ENCODE results near the gene TINCR.
"Not testable (repeated sequence)": the region's sequence is repeated elsewhere in the genome, so short reads cannot be mapped to it uniquely, and the experiment has no call there.

The TINCR gene

DNA sequence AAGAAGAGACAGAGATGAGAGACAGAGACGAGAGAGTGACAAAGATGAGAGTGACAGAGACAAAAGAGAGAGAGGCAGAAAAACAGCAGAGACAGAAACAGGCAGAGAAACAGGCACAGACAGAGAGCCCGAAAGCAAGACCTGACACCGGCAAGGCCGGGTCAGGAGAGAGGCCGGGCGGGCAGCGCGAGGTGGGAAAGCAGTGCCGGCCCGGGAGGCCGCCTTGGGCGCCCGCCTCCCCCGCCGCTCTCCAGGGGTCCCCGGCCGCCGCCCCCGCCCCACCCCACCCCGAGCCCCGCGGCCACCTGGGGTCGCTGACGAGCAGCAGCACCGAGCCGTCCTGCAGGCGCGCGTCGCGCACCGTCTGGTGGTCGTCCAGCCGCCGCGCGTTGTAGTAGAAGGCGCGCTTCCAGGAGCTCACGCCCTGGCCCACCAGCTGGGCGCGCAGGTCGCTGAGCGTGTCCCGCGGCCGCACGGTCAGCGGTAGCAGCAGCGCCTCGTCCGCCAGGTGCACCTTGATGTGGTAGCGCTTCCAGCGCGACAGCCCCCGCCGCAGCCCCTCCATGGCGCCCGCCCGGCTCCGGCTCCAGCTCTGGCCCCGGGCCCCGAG lies at the start of gene TINCR:
TINCR (minus strand) TSS at position 594 of the 610 bp plus-strand sequence.
- DNase-seq: no peak

GRCh38 chr19:5617080-5617479 lies 49.3 kb upstream of the TINCR start:
- DNase-seq: no peak

GRCh38 chr19:5615756-5616327 lies 48.1 kb upstream of the TINCR start:
- no peak for DNase-seq

DNA sequence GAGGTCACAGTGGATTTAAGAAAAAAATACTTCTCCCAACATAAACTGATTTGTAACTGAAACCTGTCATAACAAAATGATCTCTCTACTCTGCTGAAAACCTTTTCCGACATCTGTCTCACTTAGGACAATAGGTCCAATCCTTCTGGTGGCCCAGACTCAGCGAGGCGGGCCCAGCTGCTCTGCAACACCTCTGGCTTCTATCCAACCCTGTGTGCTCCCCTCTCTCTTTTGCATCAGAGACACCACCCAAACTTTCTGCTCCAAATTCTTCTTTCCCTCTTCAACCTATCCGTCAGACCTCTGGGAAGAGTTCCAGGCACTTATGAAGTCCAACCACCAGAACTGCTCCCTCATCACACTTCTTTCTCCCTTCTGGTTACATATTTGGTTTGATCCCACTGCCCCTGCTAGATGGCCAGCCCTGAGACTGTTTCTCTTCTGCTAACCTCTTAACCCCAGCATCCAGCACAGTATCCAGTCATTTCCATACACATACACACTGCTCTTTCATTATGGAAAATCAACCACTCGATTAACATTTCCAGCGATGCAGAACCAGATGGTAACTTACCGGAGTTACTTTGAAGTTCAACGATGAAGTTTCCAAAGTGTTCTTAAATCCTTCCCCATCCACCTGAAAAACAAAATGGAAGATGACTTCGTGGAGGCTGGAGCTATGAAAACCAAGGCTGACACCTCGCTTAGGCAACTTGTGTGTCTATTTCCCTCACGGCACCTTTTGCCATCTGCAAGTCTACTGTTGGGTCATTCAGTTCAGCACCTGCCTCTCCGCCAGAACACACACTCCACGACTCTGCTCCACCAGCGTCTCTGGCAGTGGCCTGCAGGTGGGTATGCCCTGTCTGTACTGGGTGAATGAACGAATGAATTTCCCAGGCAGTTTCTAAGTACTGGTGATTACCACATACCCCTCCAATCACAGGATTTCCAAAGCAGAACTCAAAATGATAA lies 45.4 kb upstream of the TINCR start:
- no peak for DNase-seq

GRCh38 chr19:5609881-5610448 lies 42.2 kb upstream of the TINCR start:
- DNase-seq: no peak

DNA sequence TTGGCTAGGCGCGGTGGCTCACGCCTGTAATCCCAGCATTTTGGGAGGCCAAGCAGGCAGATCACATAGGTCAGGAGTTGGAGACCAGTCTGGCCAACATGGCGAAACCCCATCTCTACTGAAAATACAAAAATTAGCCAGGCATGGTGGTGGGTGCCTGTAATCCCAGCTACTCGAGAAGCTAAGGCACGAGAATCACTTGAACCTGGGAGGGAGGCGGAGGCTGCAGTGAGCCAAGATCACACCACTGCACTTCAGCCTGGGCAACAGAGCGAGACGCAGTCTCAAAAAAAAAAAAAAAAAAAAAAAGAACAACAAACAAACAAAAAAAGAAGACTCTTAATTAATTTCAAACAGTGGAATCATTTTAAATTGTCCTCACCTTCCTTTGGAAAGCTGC lies 41.0 kb upstream of the TINCR start:
- not testable (repeated sequence) for DNase-seq

DNA sequence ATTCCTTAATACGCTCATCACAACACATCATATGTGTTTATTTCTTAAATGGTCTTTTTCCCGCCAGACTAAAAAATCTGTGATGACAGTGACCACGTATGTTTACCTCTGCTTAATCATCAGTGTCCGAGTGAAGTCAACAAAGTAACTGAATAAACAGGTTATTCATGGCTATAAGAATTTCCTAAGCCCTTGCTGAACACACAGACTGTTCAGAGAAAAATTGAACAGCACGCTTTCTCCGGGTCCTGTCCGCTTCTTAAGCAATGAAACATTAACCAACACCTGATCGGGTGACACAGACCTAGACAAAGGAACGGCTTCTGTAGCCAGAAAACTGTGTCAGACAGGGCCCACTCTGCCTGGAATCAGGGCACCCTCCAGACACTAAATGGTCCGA lies 40.5 kb upstream of the TINCR start:
- DNase-seq: no peak

DNA sequence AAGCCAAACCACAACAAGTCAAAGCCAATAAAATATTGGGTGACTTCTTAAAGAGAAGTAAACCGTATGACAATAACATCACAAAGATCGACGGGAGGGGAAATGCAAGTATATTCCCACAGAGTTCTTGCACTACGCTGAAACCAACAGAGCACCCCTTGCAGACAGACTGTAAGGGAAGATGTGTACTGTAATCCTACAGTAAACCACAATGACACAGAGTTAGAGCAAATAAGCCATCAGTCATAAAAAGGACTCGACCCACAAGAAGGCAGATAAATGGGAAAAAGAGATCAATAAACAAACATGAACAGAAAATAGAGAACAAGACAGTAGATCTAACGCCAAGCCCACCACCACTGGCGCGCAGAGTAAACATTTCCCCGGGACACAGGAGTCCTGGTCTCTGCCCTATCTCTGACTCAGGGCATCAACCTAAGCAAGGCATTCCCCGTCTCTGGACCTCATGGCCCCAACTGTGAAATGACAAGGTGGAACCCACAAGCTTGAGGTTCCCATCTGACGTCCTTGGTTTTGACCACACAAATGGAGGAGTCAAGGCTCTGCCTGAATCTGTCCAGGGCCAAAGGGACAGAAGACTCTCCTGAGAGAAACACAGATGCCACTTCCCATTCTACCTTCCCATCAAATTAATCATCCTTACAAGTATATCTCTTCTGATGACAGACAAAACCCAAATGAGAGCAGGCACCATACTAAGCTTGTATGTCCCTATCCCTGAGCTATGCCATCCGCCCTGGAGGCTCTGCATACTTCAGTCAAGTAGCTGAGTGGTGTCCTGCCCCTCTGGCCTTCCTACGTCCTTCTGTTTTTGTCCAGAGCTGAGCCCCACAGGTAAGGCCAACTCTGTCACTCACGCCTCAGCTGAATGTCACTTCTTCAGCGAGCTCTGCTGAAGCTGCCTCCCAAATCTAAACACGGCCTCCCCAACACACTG lies 39.8 kb upstream of the TINCR start:
- DNase-seq: no peak

DNA sequence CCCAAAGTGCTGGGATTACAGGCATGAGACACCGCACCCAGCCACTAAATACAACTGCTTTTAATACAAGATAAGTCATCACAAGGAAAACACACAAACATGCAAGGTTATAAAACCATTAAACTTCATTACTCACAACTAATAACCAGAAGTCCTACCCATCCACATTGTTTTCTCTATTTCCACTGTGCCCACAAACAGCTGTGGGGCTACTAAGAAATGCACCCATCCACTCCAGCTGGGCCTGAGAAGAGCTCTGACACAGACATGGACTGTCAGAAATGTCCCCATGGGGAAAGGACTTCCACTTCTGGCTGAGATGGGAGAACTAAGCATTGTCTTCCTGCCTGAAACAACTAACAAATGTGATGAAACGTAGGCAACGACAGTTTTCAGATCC lies 37.6 kb upstream of the TINCR start:
- no peak for DNase-seq

DNA sequence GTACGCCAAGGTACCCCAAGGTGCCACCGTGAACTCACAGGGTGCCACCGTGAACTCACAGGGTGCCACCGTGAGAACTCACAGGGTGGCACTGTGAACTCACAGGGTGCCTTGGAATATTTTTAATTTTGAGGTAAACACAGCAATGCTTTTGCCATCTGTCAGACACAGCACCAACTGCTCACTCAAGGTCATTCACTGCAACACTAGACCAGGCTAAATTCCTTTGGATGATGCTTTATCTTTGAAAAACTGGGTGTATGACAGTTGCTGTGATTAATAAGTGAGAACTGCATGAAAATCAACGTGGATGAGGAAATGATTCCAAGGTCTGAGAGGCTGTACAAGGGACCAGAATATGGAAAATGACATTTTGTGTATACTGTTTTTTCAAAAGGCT lies 35.9 kb upstream of the TINCR start:
- no peak for DNase-seq

DNA sequence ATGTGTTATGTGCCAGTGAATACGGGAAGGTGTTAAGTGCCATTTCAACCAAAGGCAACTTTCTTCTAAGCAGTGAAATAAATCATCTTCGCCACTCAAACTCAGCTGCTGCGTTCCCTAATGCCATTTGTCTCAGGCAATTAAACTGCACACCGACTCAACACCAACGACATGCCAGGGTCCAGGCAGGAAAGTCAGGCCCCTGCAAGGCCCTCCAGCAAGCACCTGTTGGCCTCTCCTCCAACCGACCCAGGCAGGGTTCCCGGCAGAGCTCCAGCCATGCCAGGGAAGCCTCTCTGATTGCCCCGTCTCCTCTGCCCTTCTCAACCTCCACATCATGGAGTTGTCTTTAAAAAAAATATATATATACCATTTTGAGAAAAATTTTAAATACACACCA lies 33.0 kb upstream of the TINCR start:
- no peak for DNase-seq

DNA sequence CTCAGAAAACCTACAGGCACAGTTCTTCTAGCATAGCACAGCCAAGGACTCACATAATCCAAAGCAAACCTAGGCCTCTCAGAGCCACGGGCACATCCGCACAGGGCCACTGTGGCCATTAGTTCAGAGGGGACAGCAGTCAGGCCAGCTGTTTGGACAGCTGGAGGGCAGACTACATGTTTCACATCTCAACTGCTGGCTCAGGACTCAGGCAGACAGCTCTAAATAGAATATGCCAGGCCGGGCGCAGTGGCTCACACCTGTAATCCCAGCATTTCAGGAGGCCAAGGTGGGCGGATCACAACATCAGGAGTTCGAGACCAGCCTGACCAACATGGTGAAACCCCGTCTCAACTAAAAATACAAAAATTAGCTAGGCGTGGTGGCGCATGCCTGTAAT lies 28.0 kb upstream of the TINCR start:
- DNase-seq: no peak

DNA sequence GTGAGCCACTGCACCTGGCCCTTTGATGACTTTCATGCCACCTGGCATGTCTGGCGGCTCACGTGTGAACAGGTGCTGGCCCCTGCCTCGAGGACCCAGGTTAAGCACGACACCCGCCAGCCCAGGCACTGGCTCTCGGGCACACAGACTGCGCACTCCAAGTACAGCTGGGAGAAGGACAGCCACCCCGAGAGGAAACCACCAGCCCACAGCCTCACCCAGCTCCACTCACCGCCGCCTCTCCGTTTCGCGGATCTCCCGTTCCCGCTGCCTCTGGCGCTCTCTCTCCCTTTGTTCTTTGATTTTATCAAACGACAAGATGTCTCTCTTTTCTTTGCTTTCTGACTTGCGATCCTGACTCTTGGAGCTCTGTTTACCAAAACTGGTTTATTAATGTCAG lies 27.4 kb upstream of the TINCR start:
- peak in 1 of 2 experiments; percentile 10 for DNase-seq

DNA sequence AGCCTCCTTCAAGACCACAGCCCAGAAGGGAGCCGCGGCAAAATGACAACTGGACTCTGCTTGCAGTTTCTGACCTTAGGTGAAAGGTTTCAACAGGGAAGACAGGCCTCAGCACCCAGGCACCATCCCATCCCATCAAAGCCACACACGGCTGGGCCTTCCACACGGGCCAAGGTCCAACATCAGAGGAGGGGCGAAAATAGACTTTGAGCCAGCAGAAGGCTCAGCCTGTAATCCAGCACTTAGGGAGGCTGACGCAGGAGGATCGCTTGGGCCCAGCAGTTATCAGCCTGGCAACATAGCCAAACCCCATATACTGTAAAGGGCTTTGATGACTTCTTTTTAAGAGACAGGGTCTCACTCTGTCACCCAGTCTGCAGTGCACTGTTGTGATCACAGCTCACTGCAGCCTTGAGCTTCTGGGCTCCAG lies 26.8 kb upstream of the TINCR start:
- DNase-seq: no peak

GRCh38 chr19:5593343-5594255 lies 25.8 kb upstream of the TINCR start:
- no peak for DNase-seq

GRCh38 chr19:5592531-5593342 lies 25.0 kb upstream of the TINCR start:
- DNase-seq: no peak

DNA sequence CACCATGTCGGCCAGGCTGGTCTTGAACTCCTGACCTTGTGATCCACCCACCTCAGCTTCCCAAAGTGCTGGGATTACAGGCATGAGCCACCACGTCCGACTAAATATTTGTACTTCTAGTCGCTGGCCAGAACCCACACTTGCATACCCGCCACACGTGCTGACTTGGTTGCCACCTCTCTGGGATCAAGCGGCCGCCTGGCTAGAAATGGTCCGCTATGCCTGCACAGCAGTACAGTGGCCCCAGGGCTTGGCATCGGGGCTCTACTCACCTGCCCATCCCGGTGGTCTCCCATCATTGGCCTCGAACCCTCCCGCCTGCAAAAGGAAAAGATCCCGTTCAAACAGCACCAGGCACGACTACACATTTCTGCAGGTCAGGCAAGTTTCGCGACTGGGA lies 23.7 kb upstream of the TINCR start:
- DNase-seq: no peak

- DNase-seq: no peak
These were observed 23.1 kb upstream of the TINCR start for GRCh38 chr19:5590865-5591154.

DNA sequence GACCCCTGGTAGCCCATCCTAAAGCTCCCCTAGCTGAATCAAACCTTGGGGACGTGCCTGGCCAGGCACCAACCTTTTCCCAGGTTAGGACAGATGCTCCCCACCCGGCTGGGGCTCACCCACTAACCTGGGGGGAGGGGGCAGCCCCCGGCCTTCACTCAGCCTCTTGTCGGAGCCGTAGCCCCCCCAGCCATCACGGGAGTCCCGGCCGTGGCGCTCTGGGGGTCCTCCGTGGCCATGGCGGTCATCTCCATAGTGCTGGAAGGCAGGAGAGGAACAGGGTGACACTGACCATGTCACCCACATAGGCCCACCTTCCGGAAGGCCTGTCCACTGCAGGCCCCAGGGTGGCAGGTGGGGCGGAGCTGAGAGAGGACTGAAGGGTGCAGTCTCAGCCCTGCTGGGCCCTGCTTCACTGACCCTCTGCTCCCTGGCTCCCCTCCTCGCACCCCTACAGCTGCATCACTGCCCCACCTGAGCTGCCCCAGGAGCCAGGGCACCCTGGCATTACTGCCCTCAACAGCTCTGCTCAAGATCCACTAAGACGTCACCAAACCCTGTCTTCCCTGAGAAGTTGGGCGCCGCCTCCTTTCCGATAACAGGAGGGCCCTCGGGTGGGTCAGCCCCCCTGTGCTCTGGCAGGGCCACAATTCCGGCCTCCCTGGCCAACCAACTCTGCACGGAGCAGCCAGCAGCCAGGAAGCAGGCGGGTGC lies 22.6 kb upstream of the TINCR start:
- no peak for DNase-seq

Measured in SHP77 (cell line).